HepG2 (cell line): ENCODE measurements around the gene UBQLN1. TPM values are rescaled to one million over a fixed set of nuclear protein-coding genes. Genes with fewer than 3 reads are reported as not detected.

ENCODE experiments used
- AGO2 ChIP-seq: fragments of 200-400 bp; formaldehyde crosslinking; optimal IDR thresholded peaks from 2 replicates; pipeline ENCODE3; 2017; ENCODE audit warnings: mild to moderate bottlenecking, low read depth, low read length, moderate library complexity
- BRCA1 ChIP-seq: sonication (generic); formaldehyde crosslinking; IDR thresholded peaks from 2 replicates; pipeline ENCODE4 v1.4.0; 2020; ENCODE audit warnings: missing genetic modification reagents
- CCDC6 ChIP-seq: sonication (generic); formaldehyde crosslinking; IDR thresholded peaks from 2 replicates; pipeline ENCODE4 v1.8.1; 2022; ENCODE audit warnings: mild to moderate bottlenecking, missing genetic modification reagents, moderate library complexity
- DDIT3 ChIP-seq: sonication (generic); formaldehyde crosslinking; IDR thresholded peaks from 2 replicates; pipeline ENCODE4 v1.4.0; 2020; ENCODE audit warnings: mild to moderate bottlenecking, missing genetic modification reagents
- DMAP1 ChIP-seq: IDR thresholded peaks from 2 replicates; pipeline ENCODE4 v1.6.1; 2016
- EEA1 ChIP-seq: sonication (generic); formaldehyde crosslinking; IDR thresholded peaks from 2 replicates; pipeline ENCODE4 v1.5.1; 2020; ENCODE audit warnings: mild to moderate bottlenecking, missing genetic modification reagents, borderline replicate concordance
- ETV5 ChIP-seq: IDR thresholded peaks from 2 replicates; pipeline ENCODE4 v1.6.1; 2018; ENCODE audit warnings: missing biosample characterization, missing genetic modification reagents, inconsistent platforms, borderline replicate concordance
- KAT8 ChIP-seq: IDR thresholded peaks from 2 replicates; pipeline ENCODE4 v1.6.1; 2016; ENCODE audit warnings: missing genetic modification reagents, missing compliant biosample characterization
- MTF2 ChIP-seq: sonication (generic); formaldehyde crosslinking; IDR thresholded peaks from 2 replicates; pipeline ENCODE4 v1.5.0; 2020; ENCODE audit warnings: missing genetic modification reagents, borderline replicate concordance
- NFATC3 ChIP-seq: sonication (generic); formaldehyde crosslinking; IDR thresholded peaks from 2 replicates; pipeline ENCODE4 v1.5.1; 2020; ENCODE audit warnings: mild to moderate bottlenecking, missing genetic modification reagents
- NFE2L1 ChIP-seq: sonication (generic); formaldehyde crosslinking; IDR thresholded peaks from 2 replicates; pipeline ENCODE4 v1.4.0; 2020; ENCODE audit warnings: missing genetic modification reagents, mild to moderate bottlenecking, borderline replicate concordance
- NKX3-1 ChIP-seq: sonication (generic); formaldehyde crosslinking; IDR thresholded peaks from 2 replicates; pipeline ENCODE4 v1.5.0; 2020; ENCODE audit warnings: missing genetic modification reagents
- RBFOX2 ChIP-seq: fragments of 200-400 bp; formaldehyde crosslinking; IDR thresholded peaks from 2 replicates; pipeline ENCODE4 v1.6.1; 2017; ENCODE audit warnings: low read depth, mild to moderate bottlenecking, low read length
- RFX3 ChIP-seq: IDR thresholded peaks from 2 replicates; pipeline ENCODE4 v1.6.1; 2016; ENCODE audit warnings: missing biosample characterization, missing genetic modification reagents
- TCF7L2 ChIP-seq: IDR thresholded peaks from 2 replicates; pipeline ENCODE4 v1.6.1; 2011; ENCODE audit warnings: mild to moderate bottlenecking, low read depth, low read length, moderate library complexity
- TGIF2 ChIP-seq: IDR thresholded peaks from 2 replicates; pipeline ENCODE4 v1.6.1; 2016; ENCODE audit warnings: control low read depth, missing compliant biosample characterization
- THYN1 ChIP-seq: sonication (generic); formaldehyde crosslinking; IDR thresholded peaks from 2 replicates; pipeline ENCODE4 v1.8.1; 2023; ENCODE audit warnings: low read depth, mild to moderate bottlenecking, moderate library complexity, missing genetic modification reagents, borderline replicate concordance
- ZFP90 ChIP-seq: sonication (generic); formaldehyde crosslinking; IDR thresholded peaks from 2 replicates; pipeline ENCODE4 v1.8.0; 2022; ENCODE audit warnings: missing genetic modification reagents, mild to moderate bottlenecking, inconsistent platforms, borderline replicate concordance
- ZNF614 ChIP-seq: IDR thresholded peaks from 2 replicates; pipeline ENCODE4 v1.6.1; 2018; ENCODE audit warnings: missing biosample characterization, missing genetic modification reagents, inconsistent platforms, borderline replicate concordance
- ZNF670 ChIP-seq: sonication (generic); formaldehyde crosslinking; IDR thresholded peaks from 2 replicates; pipeline ENCODE4 v1.8.0; 2022; ENCODE audit warnings: mild to moderate bottlenecking, missing genetic modification reagents, borderline replicate concordance
- ZNF775 ChIP-seq: sonication (generic); formaldehyde crosslinking; IDR thresholded peaks from 2 replicates; pipeline ENCODE4 v1.4.0; 2020; ENCODE audit warnings: missing genetic modification reagents, mild to moderate bottlenecking, moderate library complexity, borderline replicate concordance
- ZNF879 ChIP-seq: sonication (generic); formaldehyde crosslinking; IDR thresholded peaks from 2 replicates; pipeline ENCODE4 v1.8.1; 2023; ENCODE audit warnings: missing genetic modification reagents
- polyA plus RNA-seq, 8 experiments: library from polyadenylated mRNA; depleted of rRNA in 3 of 8; stranded (reverse) in 7 of 8; unstranded in 1 of 8; fragments of >200 nt; fragmentation: Illumina TruSeq in 4 of 8; extraction: Trizol in 4 of 8; gene quantifications; 2 replicates each; pipeline versions ENCODE4 v1.2.1 to v1.2.3, GENCODE V29; 2011 to 2016; ENCODE audit warnings: low read depth in 4 of 8, missing spikeins in 1 of 8, mixed read lengths in 1 of 8; ENCODE audit not compliant: insufficient read depth in 1 of 8
- total RNA-seq, 5 experiments: library from RNA; depleted of rRNA; stranded (reverse); fragments of >200 nt; fragmentation: Illumina TruSeq; extraction: Trizol; gene quantifications; 2 replicates each; pipeline ENCODE4 v1.2.3, GENCODE V29; 2016; ENCODE audit warnings: low read depth in 1 of 5
- TF ChIP-seq, protein P1 (sequence below): fragments of 450-650 bp; IDR thresholded peaks from 2 replicates; pipeline ENCODE4 v1.6.1; 2017; ENCODE audit warnings: mild to moderate bottlenecking
- TF ChIP-seq, protein P2 (sequence below): sonication (generic); formaldehyde crosslinking; conservative IDR thresholded peaks from 2 replicates; pipeline ENCODE4 v1.4.0; 2020; ENCODE audit warnings: mild to moderate bottlenecking, missing genetic modification reagents, moderate library complexity
- TF ChIP-seq, protein P3 (sequence below): IDR thresholded peaks from 2 replicates; pipeline ENCODE4 v1.6.1; 2016; ENCODE audit warnings: mild to moderate bottlenecking

The UBQLN1 gene
- total and polyA plus RNA-seq, 2 of the 13 experiments (the other 11 are each of a cell fraction or from before 2014, with no cell fraction given), result 78.1 to 83.8 TPM

- TF ChIP-seq, protein P1, sequence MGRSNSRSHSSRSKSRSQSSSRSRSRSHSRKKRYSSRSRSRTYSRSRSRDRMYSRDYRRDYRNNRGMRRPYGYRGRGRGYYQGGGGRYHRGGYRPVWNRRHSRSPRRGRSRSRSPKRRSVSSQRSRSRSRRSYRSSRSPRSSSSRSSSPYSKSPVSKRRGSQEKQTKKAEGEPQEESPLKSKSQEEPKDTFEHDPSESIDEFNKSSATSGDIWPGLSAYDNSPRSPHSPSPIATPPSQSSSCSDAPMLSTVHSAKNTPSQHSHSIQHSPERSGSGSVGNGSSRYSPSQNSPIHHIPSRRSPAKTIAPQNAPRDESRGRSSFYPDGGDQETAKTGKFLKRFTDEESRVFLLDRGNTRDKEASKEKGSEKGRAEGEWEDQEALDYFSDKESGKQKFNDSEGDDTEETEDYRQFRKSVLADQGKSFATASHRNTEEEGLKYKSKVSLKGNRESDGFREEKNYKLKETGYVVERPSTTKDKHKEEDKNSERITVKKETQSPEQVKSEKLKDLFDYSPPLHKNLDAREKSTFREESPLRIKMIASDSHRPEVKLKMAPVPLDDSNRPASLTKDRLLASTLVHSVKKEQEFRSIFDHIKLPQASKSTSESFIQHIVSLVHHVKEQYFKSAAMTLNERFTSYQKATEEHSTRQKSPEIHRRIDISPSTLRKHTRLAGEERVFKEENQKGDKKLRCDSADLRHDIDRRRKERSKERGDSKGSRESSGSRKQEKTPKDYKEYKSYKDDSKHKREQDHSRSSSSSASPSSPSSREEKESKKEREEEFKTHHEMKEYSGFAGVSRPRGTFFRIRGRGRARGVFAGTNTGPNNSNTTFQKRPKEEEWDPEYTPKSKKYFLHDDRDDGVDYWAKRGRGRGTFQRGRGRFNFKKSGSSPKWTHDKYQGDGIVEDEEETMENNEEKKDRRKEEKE, result no peak
- TF ChIP-seq NFE2L1 (CRISPR knock-in tag) (no peak), ZFP90 (no peak), BRCA1 (CRISPR knock-in tag) (no peak), EEA1 (CRISPR knock-in tag) (no peak), TGIF2 (no peak), NKX3-1 (no peak), ZNF879 (CRISPR knock-in tag) (no peak), ETV5 (peak; percentile 61; the same call in 1 of the 2 replicates), CCDC6 (no peak), ZNF775 (CRISPR knock-in tag) (no peak), ZNF670 (CRISPR knock-in tag) (no peak), KAT8 (CRISPR knock-in tag) (no peak), MTF2 (CRISPR knock-in tag) (0 out of 2 replicates have a peak, but pooled peaks have one; percentile 17), ZNF614 (no peak), AGO2 (no peak), RFX3 (CRISPR knock-in tag) (no peak), THYN1 (no peak), RBFOX2 (no peak), DDIT3 (no peak), TCF7L2 (no peak), NFATC3 (CRISPR knock-in tag) (no peak), DMAP1 (CRISPR knock-in tag) (no peak)
- TF ChIP-seq, protein P2, sequence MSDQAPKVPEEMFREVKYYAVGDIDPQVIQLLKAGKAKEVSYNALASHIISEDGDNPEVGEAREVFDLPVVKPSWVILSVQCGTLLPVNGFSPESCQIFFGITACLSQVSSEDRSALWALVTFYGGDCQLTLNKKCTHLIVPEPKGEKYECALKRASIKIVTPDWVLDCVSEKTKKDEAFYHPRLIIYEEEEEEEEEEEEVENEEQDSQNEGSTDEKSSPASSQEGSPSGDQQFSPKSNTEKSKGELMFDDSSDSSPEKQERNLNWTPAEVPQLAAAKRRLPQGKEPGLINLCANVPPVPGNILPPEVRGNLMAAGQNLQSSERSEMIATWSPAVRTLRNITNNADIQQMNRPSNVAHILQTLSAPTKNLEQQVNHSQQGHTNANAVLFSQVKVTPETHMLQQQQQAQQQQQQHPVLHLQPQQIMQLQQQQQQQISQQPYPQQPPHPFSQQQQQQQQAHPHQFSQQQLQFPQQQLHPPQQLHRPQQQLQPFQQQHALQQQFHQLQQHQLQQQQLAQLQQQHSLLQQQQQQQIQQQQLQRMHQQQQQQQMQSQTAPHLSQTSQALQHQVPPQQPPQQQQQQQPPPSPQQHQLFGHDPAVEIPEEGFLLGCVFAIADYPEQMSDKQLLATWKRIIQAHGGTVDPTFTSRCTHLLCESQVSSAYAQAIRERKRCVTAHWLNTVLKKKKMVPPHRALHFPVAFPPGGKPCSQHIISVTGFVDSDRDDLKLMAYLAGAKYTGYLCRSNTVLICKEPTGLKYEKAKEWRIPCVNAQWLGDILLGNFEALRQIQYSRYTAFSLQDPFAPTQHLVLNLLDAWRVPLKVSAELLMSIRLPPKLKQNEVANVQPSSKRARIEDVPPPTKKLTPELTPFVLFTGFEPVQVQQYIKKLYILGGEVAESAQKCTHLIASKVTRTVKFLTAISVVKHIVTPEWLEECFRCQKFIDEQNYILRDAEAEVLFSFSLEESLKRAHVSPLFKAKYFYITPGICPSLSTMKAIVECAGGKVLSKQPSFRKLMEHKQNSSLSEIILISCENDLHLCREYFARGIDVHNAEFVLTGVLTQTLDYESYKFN (CRISPR knock-in tag), result no peak; the same call in 1 of the 2 replicates
- TF ChIP-seq, protein P3, sequence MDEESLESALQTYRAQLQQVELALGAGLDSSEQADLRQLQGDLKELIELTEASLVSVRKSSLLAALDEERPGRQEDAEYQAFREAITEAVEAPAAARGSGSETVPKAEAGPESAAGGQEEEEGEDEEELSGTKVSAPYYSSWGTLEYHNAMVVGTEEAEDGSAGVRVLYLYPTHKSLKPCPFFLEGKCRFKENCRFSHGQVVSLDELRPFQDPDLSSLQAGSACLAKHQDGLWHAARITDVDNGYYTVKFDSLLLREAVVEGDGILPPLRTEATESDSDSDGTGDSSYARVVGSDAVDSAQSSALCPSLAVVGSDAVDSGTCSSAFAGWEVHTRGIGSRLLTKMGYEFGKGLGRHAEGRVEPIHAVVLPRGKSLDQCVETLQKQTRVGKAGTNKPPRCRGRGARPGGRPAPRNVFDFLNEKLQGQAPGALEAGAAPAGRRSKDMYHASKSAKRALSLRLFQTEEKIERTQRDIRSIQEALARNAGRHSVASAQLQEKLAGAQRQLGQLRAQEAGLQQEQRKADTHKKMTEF (CRISPR knock-in tag), result no peak
Observed at GRCh38 chr9:83623679-83624076, 84.1 kb downstream of the UBQLN1 start (continued).
